Astrocyte (in vitro differentiated cells and primary cell): ENCODE data around the gene PSAP. TPM values are rescaled to one million over a fixed set of nuclear protein-coding genes. Genes with fewer than 3 reads are reported as not detected.

Source experiments
- DNase-seq: peaks from one replicate; pipeline ENCODE4 v3.0.0-alpha.2; 2010; ENCODE audit warnings: low read depth
- FAIRE-seq: peaks from 2 replicates; lab custom pipeline; 2011; peaks lifted over from hg19 to GRCh38; lab: Jason Lieb, UNC
- H2AFZ ChIP-seq: 2 replicates; pipeline ENCODE4 v1.6.0; 2012; ENCODE audit warnings: low read depth, low read length, inconsistent platforms
- H3K27ac ChIP-seq: 2 replicates; pipeline ENCODE4 v1.5.1; 2011; ENCODE audit warnings: low read depth, low read length, inconsistent platforms
- H3K27me3 ChIP-seq: 2 replicates; pipeline ENCODE4 v1.6.0; 2011; ENCODE audit warnings: low read length, inconsistent platforms; ENCODE audit not compliant: insufficient read depth
- H3K36me3 ChIP-seq: 2 replicates; pipeline ENCODE4 v1.5.1; 2011; ENCODE audit warnings: low read length, inconsistent platforms; ENCODE audit not compliant: insufficient read depth
- H3K4me1 ChIP-seq: 2 replicates; pipeline ENCODE4 v1.5.1; 2011; ENCODE audit warnings: low read length, inconsistent platforms; ENCODE audit not compliant: insufficient read depth
- H3K4me2 ChIP-seq: 2 replicates; pipeline ENCODE4 v1.6.0; 2012; ENCODE audit warnings: low read length, inconsistent platforms
- H3K4me3 ChIP-seq: 2 replicates; pipeline ENCODE4 v1.5.1; 2011; ENCODE audit warnings: low read depth, mild to moderate bottlenecking, low read length, inconsistent platforms; ENCODE audit not compliant: insufficient read depth
- H3K79me2 ChIP-seq: 2 replicates; pipeline ENCODE4 v1.6.0; 2012; ENCODE audit warnings: mild to moderate bottlenecking, low read length, inconsistent platforms; ENCODE audit not compliant: insufficient read depth
- H3K9ac ChIP-seq: 2 replicates; pipeline ENCODE4 v1.6.0; 2012; ENCODE audit warnings: mild to moderate bottlenecking, low read length, inconsistent platforms
- H3K9me3 ChIP-seq: 2 replicates; pipeline ENCODE4 v1.5.1; 2012; ENCODE audit warnings: low read depth, mild to moderate bottlenecking, low read length, inconsistent platforms; ENCODE audit not compliant: insufficient read depth
- H4K20me1 ChIP-seq: 2 replicates; pipeline ENCODE4 v1.6.0; 2012; ENCODE audit warnings: low read length, inconsistent platforms; ENCODE audit not compliant: insufficient read depth
- H3K27ac Mint-ChIP-seq: one replicate; pipeline ENCODE4 v1.8.0; 2021; ENCODE audit warnings: mild to moderate bottlenecking, mixed read lengths; ENCODE audit not compliant: unreplicated experiment
- H3K27me3 Mint-ChIP-seq: one replicate; pipeline ENCODE4 v1.8.0; 2021; ENCODE audit warnings: low read depth, mixed read lengths; ENCODE audit not compliant: unreplicated experiment
- H3K36me3 Mint-ChIP-seq: one replicate; pipeline ENCODE4 v1.8.0; 2021; ENCODE audit warnings: low read depth, mixed read lengths; ENCODE audit not compliant: unreplicated experiment
- H3K4me1 Mint-ChIP-seq: one replicate; pipeline ENCODE4 v1.8.0; 2021; ENCODE audit warnings: low read depth, mixed read lengths; ENCODE audit not compliant: unreplicated experiment
- H3K4me3 Mint-ChIP-seq: one replicate; pipeline ENCODE4 v1.8.0; 2021; ENCODE audit warnings: mild to moderate bottlenecking, moderate library complexity, mixed read lengths; ENCODE audit not compliant: unreplicated experiment
- H3K9me3 Mint-ChIP-seq: one replicate; pipeline ENCODE4 v1.8.0; 2021; ENCODE audit warnings: mild to moderate bottlenecking, mixed read lengths; ENCODE audit not compliant: unreplicated experiment
- CTCF ChIP-seq: IDR thresholded peaks from 2 replicates; pipeline ENCODE4 v1.5.1; 2011; ENCODE audit warnings: low read depth, mild to moderate bottlenecking, inconsistent platforms, low read length, moderate library complexity; ENCODE audit not compliant: insufficient read depth
- EZH2 ChIP-seq: IDR thresholded peaks from 2 replicates; pipeline ENCODE4 v1.6.1; 2012; ENCODE audit warnings: mild to moderate bottlenecking, low read length, inconsistent platforms; ENCODE audit not compliant: insufficient read depth
- total RNA-seq: library from RNA; stranded (reverse); gene quantifications from 2 replicates; pipeline ENCODE4 v1.2.1, GENCODE V29; 2021

The PSAP gene
- total RNA-seq, 1 donor from 2014 or later: 1,120 TPM

GRCh38 chr10:71831646-71832552 is 19.2 kb downstream of the PSAP start:
- Histone ChIP-seq H3K4me2 (peak overlapping the region; percentile 33), H3K27me3 (no peaks in the 10 kb centered on the region), H3K36me3 (peaks cover 37% of the 10 kb centered on the region), H3K4me3 (no peak overlapping the region), H2AFZ (no peak overlapping the region), H3K27ac (peak overlapping the region; percentile 25), H3K79me2 (peaks cover 56% of the 10 kb centered on the region), H4K20me1 (peaks cover 87% of the 10 kb centered on the region), H3K9ac (no peak overlapping the region), H3K4me1 (peaks cover 27% of the 10 kb centered on the region), H3K9me3 (no peaks in the 10 kb centered on the region)
- Mint-ChIP-seq H3K36me3 (peaks cover 14% of the 10 kb centered on the region), H3K27ac (no peak overlapping the region), H3K27me3 (no peaks in the 10 kb centered on the region), H3K9me3 (no peaks in the 10 kb centered on the region), H3K4me3 (peak overlapping the region; percentile 14), H3K4me1 (peaks cover 23% of the 10 kb centered on the region)
- no peak for TF ChIP-seq EZH2
- TF ChIP-seq CTCF: no peak
- no peak for FAIRE-seq
- peak; percentile 40 for DNase-seq

GRCh38 chr10:71830726-71831125 is 20.3 kb downstream of the PSAP start:
- H3K27ac ChIP-seq: no peak overlapping the region
- H3K9ac ChIP-seq: no peak overlapping the region
- H3K27me3 ChIP-seq: no peaks in the 10 kb centered on the region
- H3K4me1 Mint-ChIP-seq: peaks cover 12% of the 10 kb centered on the region
- H3K4me1 ChIP-seq: peaks cover 15% of the 10 kb centered on the region
- H2AFZ ChIP-seq: no peak overlapping the region
- H3K9me3 Mint-ChIP-seq: no peaks in the 10 kb centered on the region
- peaks cover 45% of the 10 kb centered on the region for H3K36me3 ChIP-seq
- no peak overlapping the region for H3K27ac Mint-ChIP-seq
- no peak overlapping the region for H3K4me3 Mint-ChIP-seq
- H3K9me3 ChIP-seq: no peaks in the 10 kb centered on the region
- FAIRE-seq (no peak), DNase-seq (no peak)
- peaks cover 44% of the 10 kb centered on the region for H3K79me2 ChIP-seq
- H3K4me2 ChIP-seq: no peak overlapping the region
- H3K4me3 ChIP-seq: no peak overlapping the region
- peaks cover 17% of the 10 kb centered on the region for H3K36me3 Mint-ChIP-seq
- no peaks in the 10 kb centered on the region for H3K27me3 Mint-ChIP-seq
- peaks cover 87% of the 10 kb centered on the region for H4K20me1 ChIP-seq
- TF ChIP-seq CTCF (no peak), EZH2 (no peak)

GRCh38 chr10:71829896-71830295 is 21.2 kb downstream of the PSAP start:
- Histone ChIP-seq H3K27ac (no peak overlapping the region), H2AFZ (no peak overlapping the region), H3K4me3 (no peak overlapping the region), H3K79me2 (peaks cover 36% of the 10 kb centered on the region), H4K20me1 (peaks cover 88% of the 10 kb centered on the region), H3K4me2 (no peak overlapping the region), H3K27me3 (no peaks in the 10 kb centered on the region), H3K9me3 (no peaks in the 10 kb centered on the region), H3K9ac (no peak overlapping the region), H3K4me1 (peaks cover 9% of the 10 kb centered on the region), H3K36me3 (peaks cover 52% of the 10 kb centered on the region)
- Mint-ChIP-seq H3K27ac (no peak overlapping the region), H3K4me1 (peaks cover 9% of the 10 kb centered on the region), H3K27me3 (no peaks in the 10 kb centered on the region), H3K36me3 (peaks cover 17% of the 10 kb centered on the region), H3K9me3 (no peaks in the 10 kb centered on the region), H3K4me3 (no peak overlapping the region)
- DNase-seq (no peak), FAIRE-seq (no peak)
- TF ChIP-seq EZH2 (no peak), CTCF (no peak)
